CD8-positive, alpha-beta memory T cell (primary cell): ENCODE measurements around the gene PIP5K1B. TPM values are rescaled to one million over a fixed set of nuclear protein-coding genes. Genes with fewer than 3 reads are reported as not detected.
A peak's percentile ranks its signal among the peaks of the same experiment; 100 is the strongest.

Source experiments
- CTCF ChIA-PET: fragments of 350-600 bp; sonication (Branson Sonifier 250); formaldehyde crosslinking; loops from one replicate; lab custom pipeline; 2021; ENCODE audit warnings: antibody characterized with exemption; lab: Charles Lee
- POLR2A ChIA-PET: fragments of 350-600 bp; sonication (Branson Sonifier 250); formaldehyde crosslinking; loops from one replicate; lab custom pipeline; 2021; ENCODE audit warnings: antibody characterized with exemption; lab: Charles Lee
- DNase-seq, 5 donors: peaks; one replicate each; pipeline versions ENCODE4 v3.0.0 to v3.0.0-alpha.2; 2020 to 2022; ENCODE audit warnings: mixed read lengths in 1 of 5
- H3K27ac ChIP-seq: one replicate; pipeline ENCODE4 v1.7.0; 2013; ENCODE audit warnings: low read depth, mild to moderate bottlenecking, low read length, moderate library complexity
- H3K27me3 ChIP-seq: 2 replicates; pipeline ENCODE4 v1.7.0; 2013; ENCODE audit warnings: low read length, mild to moderate bottlenecking; ENCODE audit not compliant: insufficient read depth, poor library complexity, severe bottlenecking
- H3K36me3 ChIP-seq: 2 replicates; pipeline ENCODE4 v1.7.0; 2013; ENCODE audit warnings: mild to moderate bottlenecking, low read length, moderate library complexity; ENCODE audit not compliant: insufficient read depth
- H3K4me1 ChIP-seq: 2 replicates; pipeline ENCODE4 v1.7.0; 2013; ENCODE audit warnings: mild to moderate bottlenecking, low read length, moderate library complexity; ENCODE audit not compliant: insufficient read depth
- H3K4me3 ChIP-seq: 2 replicates; pipeline ENCODE4 v1.7.0; 2013; ENCODE audit warnings: mild to moderate bottlenecking, low read length
- H3K9me3 ChIP-seq: 2 replicates; pipeline ENCODE4 v1.7.0; 2013; ENCODE audit warnings: mild to moderate bottlenecking, low read length
- H3K27ac Mint-ChIP-seq, 8 donors: one replicate each; pipeline ENCODE4 v1.8.0; 2020 to 2021; ENCODE audit warnings: mixed read lengths in 8 of 8, mild to moderate bottlenecking in 6 of 8, inconsistent platforms in 3 of 8, moderate library complexity in 3 of 8
- H3K27me3 Mint-ChIP-seq, 2 donors: one replicate each; pipeline ENCODE4 v1.8.0; 2020 to 2021; ENCODE audit warnings: mixed read lengths in 2 of 2, mild to moderate bottlenecking in 1 of 2, moderate library complexity in 1 of 2
- H3K36me3 Mint-ChIP-seq, 3 donors: one replicate each; pipeline ENCODE4 v1.8.0; 2020 to 2021; ENCODE audit warnings: mixed read lengths in 3 of 3, inconsistent platforms in 1 of 3, mild to moderate bottlenecking in 1 of 3
- H3K4me1 Mint-ChIP-seq, 3 donors: one replicate each; pipeline ENCODE4 v1.8.0; 2020 to 2021; ENCODE audit warnings: mixed read lengths in 3 of 3, inconsistent platforms in 1 of 3, mild to moderate bottlenecking in 1 of 3
- H3K4me3 Mint-ChIP-seq, 7 donors: one replicate each; pipeline ENCODE4 v1.8.0; 2020 to 2021; ENCODE audit warnings: mixed read lengths in 7 of 7, mild to moderate bottlenecking in 6 of 7, moderate library complexity in 4 of 7, inconsistent platforms in 2 of 7
- H3K9me3 Mint-ChIP-seq, 5 donors: one replicate each; pipeline ENCODE4 v1.8.0; 2020 to 2022; ENCODE audit warnings: mixed read lengths in 5 of 5, mild to moderate bottlenecking in 3 of 5, moderate library complexity in 2 of 5, inconsistent platforms in 1 of 5
- polyA plus RNA-seq: library from polyadenylated mRNA; unstranded; fragments of 300-500 nt; fragmentation: Illumina TruSeq; gene quantifications from one replicate; pipeline ENCODE4 v1.2.3, GENCODE V29; 2021
- total RNA-seq, 2 experiments: library from RNA; stranded (reverse); gene quantifications; one replicate each; pipeline ENCODE4 v1.2.3, GENCODE V29; 2021

The PIP5K1B gene
- total and polyA plus RNA-seq, 3 experiments from 2014 or later = 3.1 TPM; not detected in 1

DNA sequence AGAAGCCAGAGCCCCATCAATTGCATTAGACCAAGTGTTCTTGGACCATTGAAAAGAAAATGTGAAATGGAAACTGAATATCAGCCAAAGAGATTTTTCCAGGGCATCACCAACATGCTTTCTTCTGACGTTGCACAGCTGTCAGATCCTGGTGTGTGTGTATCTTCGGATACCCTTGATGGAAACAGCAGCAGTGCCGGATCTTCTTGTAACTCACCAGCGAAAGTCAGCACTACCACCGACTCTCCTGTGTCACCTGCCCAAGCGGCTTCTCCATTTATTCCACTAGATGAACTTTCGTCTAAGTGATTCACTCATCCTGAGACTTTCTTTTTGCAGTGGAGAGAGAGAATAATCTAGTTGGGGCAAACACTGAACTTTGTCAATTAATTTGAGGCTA, 75.7 kb downstream of the PIP5K1B start:
- Histone ChIP-seq H3K4me3 (peak overlapping the region; percentile 96), H3K27ac (peak overlapping the region; percentile 89), H3K27me3 (no peaks in the 10 kb centered on the region), H3K4me1 (peaks cover 54% of the 10 kb centered on the region), H3K9me3 (no peaks in the 10 kb centered on the region), H3K36me3 (no peaks in the 10 kb centered on the region)
- Mint-ChIP-seq H3K36me3 (no peaks in the 10 kb centered on the region), H3K27me3 (no peaks in the 10 kb centered on the region), H3K9me3 (no peaks in the 10 kb centered on the region), H3K4me1 (peaks cover 3 to 8% (median 5%) of the 10 kb centered on the region in 3 donors), H3K4me3 (no peak overlapping the region), H3K27ac (no peak overlapping the region)
- DNase-seq = no peak
- POLR2A ChIA-PET = no interaction called here
- CTCF ChIA-PET = no interaction called here

- H3K27ac Mint-ChIP-seq = no peak overlapping the region
- peaks cover 0 to 3% (median 0%) of the 10 kb centered on the region in 3 donors for H3K36me3 Mint-ChIP-seq
- no peaks in the 10 kb centered on the region for H3K9me3 ChIP-seq
- no peaks in the 10 kb centered on the region for H3K27me3 Mint-ChIP-seq
- no peak overlapping the region for H3K27ac ChIP-seq
- H3K4me1 Mint-ChIP-seq = peaks cover 3 to 10% (median 5%) of the 10 kb centered on the region in 3 donors
- no peaks in the 10 kb centered on the region for H3K36me3 ChIP-seq
- H3K9me3 Mint-ChIP-seq = no peaks in the 10 kb centered on the region
- H3K4me1 ChIP-seq = peaks cover 54% of the 10 kb centered on the region
- H3K27me3 ChIP-seq = no peaks in the 10 kb centered on the region
- peak overlapping the region in 5 of 7 donors; percentile 24 to 56 (median 34) for H3K4me3 Mint-ChIP-seq
- ChIA-PET POLR2A (no interaction called here), CTCF (interaction anchor here (1.4 kb wide), 1 partner anchor 32 kb away, joined by 3 read pairs; no protein-coding TSS in a partner anchor)
- no peak overlapping the region for H3K4me3 ChIP-seq
- DNase-seq = no peak
Measured at GRCh38 chr9:68781928-68782327, 76.9 kb downstream of the PIP5K1B start.

DNA sequence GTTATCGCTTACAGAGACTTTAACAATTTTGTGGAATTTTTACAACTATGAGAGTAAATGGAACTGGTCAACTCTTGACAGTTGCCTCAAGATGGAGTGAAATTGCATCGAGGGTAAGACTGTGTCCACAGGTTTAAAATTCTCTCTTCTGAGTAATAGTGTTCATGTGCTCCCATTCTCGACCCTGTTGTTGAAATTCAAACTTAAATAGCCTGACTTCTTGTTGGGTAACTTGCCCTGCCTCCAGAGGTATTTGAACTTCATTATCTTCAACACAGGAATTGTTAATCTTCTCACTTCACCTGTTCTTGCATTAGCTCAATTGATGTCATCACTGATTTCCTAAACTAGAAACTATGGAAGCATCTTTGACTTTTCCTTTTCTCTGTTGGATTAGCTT, 77.5 kb downstream of the PIP5K1B start:
- H3K4me1 ChIP-seq = peaks cover 54% of the 10 kb centered on the region
- H3K4me3 Mint-ChIP-seq = no peak overlapping the region
- no peaks in the 10 kb centered on the region for H3K27me3 Mint-ChIP-seq

GRCh38 chr9:68785965-68786364, 80.9 kb downstream of the PIP5K1B start:
- H3K4me3 Mint-ChIP-seq = peak overlapping the region in 1 of 7 donors; percentile 16
- Histone ChIP-seq H3K9me3 (no peaks in the 10 kb centered on the region), H3K27me3 (no peaks in the 10 kb centered on the region), H3K4me1 (peaks cover 42% of the 10 kb centered on the region), H3K36me3 (no peaks in the 10 kb centered on the region), H3K27ac (no peak overlapping the region), H3K4me3 (no peak overlapping the region)
- peak overlapping the region in 4 of 8 donors; percentile 15 to 59 (median 38) for H3K27ac Mint-ChIP-seq
- CTCF ChIA-PET = no interaction called here
- H3K36me3 Mint-ChIP-seq = peaks cover 0 to 8% (median 0%) of the 10 kb centered on the region in 3 donors
- peaks cover 3 to 10% (median 5%) of the 10 kb centered on the region in 3 donors for H3K4me1 Mint-ChIP-seq
- POLR2A ChIA-PET = no interaction called here
- DNase-seq = no peak
- H3K9me3 Mint-ChIP-seq = no peaks in the 10 kb centered on the region
- H3K27me3 Mint-ChIP-seq = no peaks in the 10 kb centered on the region

More for the DNA sequence above, 77.5 kb downstream of the PIP5K1B start:
- Histone ChIP-seq H3K36me3 (no peaks in the 10 kb centered on the region), H3K9me3 (no peaks in the 10 kb centered on the region), H3K4me3 (no peak overlapping the region), H3K27me3 (no peaks in the 10 kb centered on the region), H3K27ac (no peak overlapping the region)
- POLR2A ChIA-PET = no interaction called here
- Mint-ChIP-seq H3K27ac (no peak overlapping the region), H3K9me3 (no peaks in the 10 kb centered on the region), H3K36me3 (peaks cover 0 to 7% (median 0%) of the 10 kb centered on the region in 3 donors), H3K4me1 (peaks cover 3 to 10% (median 5%) of the 10 kb centered on the region in 3 donors)
- no peak for DNase-seq
- CTCF ChIA-PET = interaction anchor here (1.4 kb wide), 1 partner anchor 31 kb away, joined by 3 read pairs; no protein-coding TSS in a partner anchor

GRCh38 chr9:68791169-68791568, 86.1 kb downstream of the PIP5K1B start:
- no peak for DNase-seq
- ChIA-PET POLR2A (no interaction called here), CTCF (no interaction called here)
- no peaks in the 10 kb centered on the region for H3K4me1 ChIP-seq
- Mint-ChIP-seq H3K27me3 (no peaks in the 10 kb centered on the region), H3K4me3 (no peak overlapping the region), H3K4me1 (no peaks in the 10 kb centered on the region), H3K9me3 (no peaks in the 10 kb centered on the region), H3K36me3 (peaks cover 0 to 8% (median 0%) of the 10 kb centered on the region in 3 donors), H3K27ac (no peak overlapping the region)
- no peak overlapping the region for H3K27ac ChIP-seq
- no peak overlapping the region for H3K4me3 ChIP-seq
- H3K9me3 ChIP-seq = no peaks in the 10 kb centered on the region
- H3K27me3 ChIP-seq = no peaks in the 10 kb centered on the region
- no peaks in the 10 kb centered on the region for H3K36me3 ChIP-seq

DNA sequence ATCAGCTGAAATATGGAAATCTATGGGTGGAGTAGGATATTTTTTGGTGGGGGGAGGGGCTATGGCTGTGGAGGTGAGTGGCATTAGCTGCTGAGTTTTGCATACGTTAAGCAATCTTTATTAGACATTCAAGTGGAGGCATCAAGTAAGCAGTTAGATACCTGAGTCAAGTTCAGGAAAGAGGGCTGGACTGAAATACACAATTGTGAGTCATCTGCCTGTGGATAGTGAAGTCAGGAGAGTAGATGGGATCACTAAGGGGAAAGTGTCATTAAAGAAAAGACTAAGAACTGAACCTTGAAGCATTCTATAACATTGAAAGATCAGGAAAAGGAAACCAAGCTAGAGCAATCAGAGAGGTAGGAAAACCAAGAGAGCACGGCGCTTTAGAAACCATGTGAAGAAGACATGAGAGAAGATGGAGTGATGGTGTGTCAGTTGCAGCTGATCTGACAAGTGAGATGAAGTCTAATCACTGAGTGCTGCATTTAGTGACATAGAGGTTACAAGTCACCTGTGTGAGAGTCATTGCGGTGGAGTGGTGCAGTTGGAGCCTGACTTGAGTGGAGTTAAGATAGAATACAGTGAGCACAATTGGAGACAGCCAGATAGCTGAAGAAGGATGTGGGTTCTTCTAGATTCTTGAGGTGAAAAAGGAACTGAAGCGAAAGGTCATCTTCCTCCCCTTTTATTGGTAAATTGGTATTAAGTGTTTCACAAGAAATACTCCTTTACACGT, 88.7 kb downstream of the PIP5K1B start:
- H3K27ac ChIP-seq = no peak overlapping the region
- no peak overlapping the region for H3K4me3 Mint-ChIP-seq
- H3K27me3 Mint-ChIP-seq = peaks cover 6 to 14% of the 10 kb centered on the region in 2 donors
- DNase-seq = no peak
- H3K27me3 ChIP-seq = no peaks in the 10 kb centered on the region
- no peaks in the 10 kb centered on the region for H3K9me3 ChIP-seq
- POLR2A ChIA-PET = no interaction called here
- H3K4me3 ChIP-seq = no peak overlapping the region
- H3K36me3 Mint-ChIP-seq = no peaks in the 10 kb centered on the region
- H3K27ac Mint-ChIP-seq = no peak overlapping the region
- H3K4me1 Mint-ChIP-seq = no peaks in the 10 kb centered on the region
- CTCF ChIA-PET = no interaction called here
- no peaks in the 10 kb centered on the region for H3K36me3 ChIP-seq
- no peaks in the 10 kb centered on the region for H3K4me1 ChIP-seq
- no peaks in the 10 kb centered on the region for H3K9me3 Mint-ChIP-seq

- Histone ChIP-seq H3K9me3 (no peaks in the 10 kb centered on the region), H3K4me1 (no peaks in the 10 kb centered on the region), H3K27me3 (no peaks in the 10 kb centered on the region), H3K27ac (no peak overlapping the region), H3K4me3 (no peak overlapping the region), H3K36me3 (no peaks in the 10 kb centered on the region)
- no peak for DNase-seq
- H3K4me3 Mint-ChIP-seq = no peak overlapping the region
- CTCF ChIA-PET = no interaction called here
- POLR2A ChIA-PET = no interaction called here
- H3K27ac Mint-ChIP-seq = no peak overlapping the region
- H3K36me3 Mint-ChIP-seq = no peaks in the 10 kb centered on the region
- H3K27me3 Mint-ChIP-seq = peaks cover 6 to 16% of the 10 kb centered on the region in 2 donors
- H3K4me1 Mint-ChIP-seq = no peaks in the 10 kb centered on the region
- H3K9me3 Mint-ChIP-seq = no peaks in the 10 kb centered on the region
Measured at GRCh38 chr9:68794898-68795297, 89.9 kb downstream of the PIP5K1B start.

GRCh38 chr9:68795411-68795810, 90.4 kb downstream of the PIP5K1B start:
- Mint-ChIP-seq H3K27ac (no peak overlapping the region), H3K4me1 (no peaks in the 10 kb centered on the region), H3K27me3 (peaks cover 6 to 16% of the 10 kb centered on the region in 2 donors), H3K9me3 (no peaks in the 10 kb centered on the region), H3K36me3 (no peaks in the 10 kb centered on the region), H3K4me3 (no peak overlapping the region)
- Histone ChIP-seq H3K27ac (no peak overlapping the region), H3K4me1 (no peaks in the 10 kb centered on the region), H3K4me3 (no peak overlapping the region), H3K36me3 (no peaks in the 10 kb centered on the region), H3K27me3 (no peaks in the 10 kb centered on the region), H3K9me3 (no peaks in the 10 kb centered on the region)
- DNase-seq = no peak
- ChIA-PET POLR2A (no interaction called here), CTCF (no interaction called here)
